Mucosa of stomach (tissue), 1 donor: ENCODE results near the gene NFIC.

Source experiments
- H3K27me3 ChIP-seq: one replicate; pipeline ENCODE4 v1.7.0; 2013; ENCODE audit warnings: mild to moderate bottlenecking, low read length; ENCODE audit not compliant: control insufficient read depth, insufficient read depth
- H3K36me3 ChIP-seq: one replicate; pipeline ENCODE4 v1.7.0; 2013; ENCODE audit warnings: low read length; ENCODE audit not compliant: control insufficient read depth, insufficient read depth
- H3K4me1 ChIP-seq: one replicate; pipeline ENCODE4 v1.7.0; 2013; ENCODE audit warnings: mild to moderate bottlenecking, low read length; ENCODE audit not compliant: control insufficient read depth, insufficient read depth
- H3K4me3 ChIP-seq: one replicate; pipeline ENCODE4 v1.7.0; 2013; ENCODE audit warnings: low read length
- H3K9ac ChIP-seq: one replicate; pipeline ENCODE4 v1.7.0; 2013; ENCODE audit warnings: mild to moderate bottlenecking, low read length, moderate library complexity
- H3K9me3 ChIP-seq: one replicate; pipeline ENCODE4 v1.7.0; 2013; ENCODE audit warnings: mild to moderate bottlenecking, low read length, moderate library complexity; ENCODE audit not compliant: control insufficient read depth
- donor health status: Pancreatic carcinoma.

NFIC gene

GRCh38 chr19:3364501-3364858 lies 1.9 kb upstream of the NFIC start:
- peaks cover 44% of the 10 kb centered on the region for H3K4me1 ChIP-seq
- no peaks in the 10 kb centered on the region for H3K27me3 ChIP-seq
- H3K9ac ChIP-seq = no peak overlapping the region
- H3K36me3 ChIP-seq = no peaks in the 10 kb centered on the region
- H3K4me3 ChIP-seq = no peak overlapping the region
- H3K9me3 ChIP-seq = no peaks in the 10 kb centered on the region

- Histone ChIP-seq H3K4me3 (no peak overlapping the region), H3K9me3 (no peaks in the 10 kb centered on the region), H3K4me1 (peaks cover 50% of the 10 kb centered on the region), H3K9ac (peak overlapping the region; percentile 80), H3K36me3 (no peaks in the 10 kb centered on the region), H3K27me3 (no peaks in the 10 kb centered on the region)
Observed at GRCh38 chr19:3365093-3365835, 1.1 kb upstream of the NFIC start.

GRCh38 chr19:3366753-3367627 lies 607 bp downstream of the NFIC start:
- Histone ChIP-seq H3K4me3 (peak overlapping the region; percentile 56), H3K9me3 (no peaks in the 10 kb centered on the region), H3K27me3 (no peaks in the 10 kb centered on the region), H3K9ac (peak overlapping the region; percentile 89), H3K4me1 (peaks cover 51% of the 10 kb centered on the region), H3K36me3 (no peaks in the 10 kb centered on the region)

- peak overlapping the region; percentile 46 for H3K4me3 ChIP-seq
- no peaks in the 10 kb centered on the region for H3K9me3 ChIP-seq
- H3K36me3 ChIP-seq = no peaks in the 10 kb centered on the region
- H3K27me3 ChIP-seq = no peaks in the 10 kb centered on the region
- H3K9ac ChIP-seq = peak overlapping the region; percentile 74
- peaks cover 43% of the 10 kb centered on the region for H3K4me1 ChIP-seq
Observed at GRCh38 chr19:3367628-3368440, 1.5 kb downstream of the NFIC start.

GRCh38 chr19:3368441-3368795 lies 2.0 kb downstream of the NFIC start:
- Histone ChIP-seq H3K4me1 (peaks cover 43% of the 10 kb centered on the region), H3K27me3 (no peaks in the 10 kb centered on the region), H3K36me3 (no peaks in the 10 kb centered on the region), H3K4me3 (peak overlapping the region; percentile 46), H3K9ac (peak overlapping the region; percentile 74), H3K9me3 (no peaks in the 10 kb centered on the region)

- Histone ChIP-seq H3K9ac (peak overlapping the region; percentile 74), H3K4me1 (peaks cover 43% of the 10 kb centered on the region), H3K36me3 (no peaks in the 10 kb centered on the region), H3K27me3 (no peaks in the 10 kb centered on the region), H3K9me3 (no peaks in the 10 kb centered on the region), H3K4me3 (peak overlapping the region; percentile 28)
Observed at GRCh38 chr19:3368848-3369336, 2.5 kb downstream of the NFIC start.

- Histone ChIP-seq H3K9me3 (no peaks in the 10 kb centered on the region), H3K9ac (peak overlapping the region; percentile 74), H3K4me3 (peak overlapping the region; percentile 28), H3K36me3 (no peaks in the 10 kb centered on the region), H3K4me1 (peaks cover 49% of the 10 kb centered on the region), H3K27me3 (no peaks in the 10 kb centered on the region)
Observed at GRCh38 chr19:3369337-3370213, 3.2 kb downstream of the NFIC start.

GRCh38 chr19:3370214-3370720 lies 3.9 kb downstream of the NFIC start:
- H3K4me1 ChIP-seq = peaks cover 53% of the 10 kb centered on the region
- H3K9ac ChIP-seq = peak overlapping the region; percentile 74
- H3K36me3 ChIP-seq = no peaks in the 10 kb centered on the region
- no peak overlapping the region for H3K4me3 ChIP-seq
- H3K9me3 ChIP-seq = no peaks in the 10 kb centered on the region
- H3K27me3 ChIP-seq = no peaks in the 10 kb centered on the region

- Histone ChIP-seq H3K27me3 (no peaks in the 10 kb centered on the region), H3K9ac (peak overlapping the region; percentile 22), H3K9me3 (no peaks in the 10 kb centered on the region), H3K4me3 (no peak overlapping the region), H3K4me1 (peaks cover 54% of the 10 kb centered on the region), H3K36me3 (no peaks in the 10 kb centered on the region)
Observed at GRCh38 chr19:3370728-3371591, 4.6 kb downstream of the NFIC start.

GRCh38 chr19:3372413-3372812 lies 6.0 kb downstream of the NFIC start:
- H3K9ac ChIP-seq = no peak overlapping the region
- H3K9me3 ChIP-seq = no peaks in the 10 kb centered on the region
- H3K4me3 ChIP-seq = no peak overlapping the region
- H3K4me1 ChIP-seq = peaks cover 54% of the 10 kb centered on the region
- no peaks in the 10 kb centered on the region for H3K27me3 ChIP-seq
- no peaks in the 10 kb centered on the region for H3K36me3 ChIP-seq
